ENCODE measurements around the gene C6orf47. TPM values are rescaled to one million over a fixed set of nuclear protein-coding genes. Genes with fewer than 3 reads are reported as not detected.

C6orf47 gene
- total and polyA plus RNA-seq, 2 of the 13 experiments (the other 11 are each of a cell fraction or from before 2014, with no cell fraction given): 1.7 to 18.1 TPM

DNA sequence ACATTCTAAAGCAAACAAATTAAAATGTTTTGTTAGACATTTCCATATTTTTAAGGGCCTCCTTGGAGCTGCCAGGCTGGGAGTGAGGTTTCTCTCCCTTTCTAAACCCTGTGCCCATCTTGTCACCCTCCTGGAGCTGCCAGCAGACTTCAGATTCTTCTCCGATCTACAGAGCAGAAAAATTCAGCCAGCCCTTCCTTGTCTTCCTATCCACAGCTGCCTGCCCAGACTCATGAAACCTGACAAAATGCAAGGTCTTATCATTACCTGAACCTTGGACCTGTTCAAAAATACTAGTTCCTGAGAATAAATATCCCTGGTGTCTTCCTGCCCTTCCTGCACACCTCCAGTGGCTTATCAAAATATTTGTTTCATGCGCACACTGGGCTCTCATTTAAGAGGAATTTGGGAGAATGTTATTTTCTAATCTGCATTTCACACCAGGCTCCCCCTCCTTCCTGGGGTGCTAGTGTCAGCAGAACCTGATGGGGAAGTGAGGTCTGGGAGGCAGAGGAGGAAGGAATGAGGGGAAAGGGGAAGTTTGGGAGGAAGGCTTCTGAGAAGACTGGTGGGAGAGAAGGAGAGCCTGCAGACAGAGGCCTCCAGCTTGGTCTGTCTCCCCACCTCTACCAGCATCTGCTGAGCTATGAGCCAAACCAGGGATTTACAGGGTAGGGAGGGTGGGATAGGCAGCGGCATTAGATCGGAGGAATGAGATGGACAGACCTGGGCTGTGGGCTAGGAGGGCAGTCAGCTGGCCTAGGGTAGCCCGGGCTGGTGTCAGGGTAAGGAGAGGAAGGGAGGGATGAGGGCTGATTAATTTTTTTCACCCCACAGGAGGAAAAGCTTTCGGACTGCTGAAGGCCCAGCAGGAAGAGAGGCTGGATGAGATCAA is 45.6 kb downstream of the C6orf47 start, which contains the start of gene AIF1 (continued):
- TF ChIP-seq, protein P1, sequence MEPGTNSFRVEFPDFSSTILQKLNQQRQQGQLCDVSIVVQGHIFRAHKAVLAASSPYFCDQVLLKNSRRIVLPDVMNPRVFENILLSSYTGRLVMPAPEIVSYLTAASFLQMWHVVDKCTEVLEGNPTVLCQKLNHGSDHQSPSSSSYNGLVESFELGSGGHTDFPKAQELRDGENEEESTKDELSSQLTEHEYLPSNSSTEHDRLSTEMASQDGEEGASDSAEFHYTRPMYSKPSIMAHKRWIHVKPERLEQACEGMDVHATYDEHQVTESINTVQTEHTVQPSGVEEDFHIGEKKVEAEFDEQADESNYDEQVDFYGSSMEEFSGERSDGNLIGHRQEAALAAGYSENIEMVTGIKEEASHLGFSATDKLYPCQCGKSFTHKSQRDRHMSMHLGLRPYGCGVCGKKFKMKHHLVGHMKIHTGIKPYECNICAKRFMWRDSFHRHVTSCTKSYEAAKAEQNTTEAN (CRISPR knock-in tag; conservative IDR thresholded peaks at IDR 0.05): peak; percentile 66; the same call in 1 of the 2 replicates
- TF ChIP-seq STAG1 (CRISPR knock-in tag; IDR thresholded peaks at IDR 0.05): 0 out of 2 replicates have a peak, but pooled peaks have one; percentile 4
- no peak for TF ChIP-seq PPARG (CRISPR knock-in tag; conservative IDR thresholded peaks at IDR 0.05)
- 0 out of 2 replicates have a peak, but pooled peaks have one; percentile 32 for TF ChIP-seq ZNF256 (CRISPR knock-in tag; conservative IDR thresholded peaks at IDR 0.05)
- TF ChIP-seq ZFP41 (CRISPR knock-in tag; IDR thresholded peaks at IDR 0.05; ENCODE audit: borderline replicate concordance): no peak
- no peak; the same call in 1 of the 2 replicates for TF ChIP-seq CCDC6 (CRISPR knock-in tag; IDR thresholded peaks at IDR 0.05)
- no peak for TF ChIP-seq PCBP2 (optimal IDR thresholded peaks at IDR 0.05; ENCODE audit: low read depth, low read length, poor library complexity, severe bottlenecking)
- no peak for TF ChIP-seq NRL (CRISPR knock-in tag; IDR thresholded peaks at IDR 0.05; ENCODE audit: borderline replicate concordance)
- TF ChIP-seq, protein P2, sequence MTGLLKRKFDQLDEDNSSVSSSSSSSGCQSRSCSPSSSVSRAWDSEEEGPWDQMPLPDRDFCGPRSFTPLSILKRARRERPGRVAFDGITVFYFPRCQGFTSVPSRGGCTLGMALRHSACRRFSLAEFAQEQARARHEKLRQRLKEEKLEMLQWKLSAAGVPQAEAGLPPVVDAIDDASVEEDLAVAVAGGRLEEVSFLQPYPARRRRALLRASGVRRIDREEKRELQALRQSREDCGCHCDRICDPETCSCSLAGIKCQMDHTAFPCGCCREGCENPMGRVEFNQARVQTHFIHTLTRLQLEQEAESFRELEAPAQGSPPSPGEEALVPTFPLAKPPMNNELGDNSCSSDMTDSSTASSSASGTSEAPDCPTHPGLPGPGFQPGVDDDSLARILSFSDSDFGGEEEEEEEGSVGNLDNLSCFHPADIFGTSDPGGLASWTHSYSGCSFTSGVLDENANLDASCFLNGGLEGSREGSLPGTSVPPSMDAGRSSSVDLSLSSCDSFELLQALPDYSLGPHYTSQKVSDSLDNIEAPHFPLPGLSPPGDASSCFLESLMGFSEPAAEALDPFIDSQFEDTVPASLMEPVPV (CRISPR knock-in tag; IDR thresholded peaks at IDR 0.05): no peak
- no peak for TF ChIP-seq ZNF703 (CRISPR knock-in tag; IDR thresholded peaks at IDR 0.05; ENCODE audit: borderline replicate concordance)
- TF ChIP-seq SOX13 (IDR thresholded peaks at IDR 0.05): no peak
- peak in 1 of 2 experiments; percentile 9; a peak in 1 of 4 replicates for TF ChIP-seq SOX13 (CRISPR knock-in tag; conservative IDR thresholded peaks at IDR 0.05 in 1 of 2, IDR thresholded peaks at IDR 0.05 in 1 of 2)
- TF ChIP-seq SALL1 (CRISPR knock-in tag; IDR thresholded peaks at IDR 0.05): peak; percentile 21; the same call in 1 of the 2 replicates
- TF ChIP-seq REXO4 (CRISPR knock-in tag; IDR thresholded peaks at IDR 0.05; ENCODE audit: borderline replicate concordance): no peak
- TF ChIP-seq FOXJ3 (CRISPR knock-in tag; IDR thresholded peaks at IDR 0.05; ENCODE audit: borderline replicate concordance): peak; percentile 49; the same call in 1 of the 2 replicates
- TF ChIP-seq ZNF264 (CRISPR knock-in tag; IDR thresholded peaks at IDR 0.05): peak; percentile 28; the same call in 1 of the 2 replicates
- no peak for TF ChIP-seq SRSF9 (IDR thresholded peaks at IDR 0.05; ENCODE audit: borderline replicate concordance, insufficient read depth, low read depth, low read length, poor library complexity, severe bottlenecking)
- TF ChIP-seq RARG (CRISPR knock-in tag; IDR thresholded peaks at IDR 0.05; ENCODE audit: low read depth): no peak
- no peak for TF ChIP-seq ZNF354B (CRISPR knock-in tag; IDR thresholded peaks at IDR 0.05)
- TF ChIP-seq, protein P3, sequence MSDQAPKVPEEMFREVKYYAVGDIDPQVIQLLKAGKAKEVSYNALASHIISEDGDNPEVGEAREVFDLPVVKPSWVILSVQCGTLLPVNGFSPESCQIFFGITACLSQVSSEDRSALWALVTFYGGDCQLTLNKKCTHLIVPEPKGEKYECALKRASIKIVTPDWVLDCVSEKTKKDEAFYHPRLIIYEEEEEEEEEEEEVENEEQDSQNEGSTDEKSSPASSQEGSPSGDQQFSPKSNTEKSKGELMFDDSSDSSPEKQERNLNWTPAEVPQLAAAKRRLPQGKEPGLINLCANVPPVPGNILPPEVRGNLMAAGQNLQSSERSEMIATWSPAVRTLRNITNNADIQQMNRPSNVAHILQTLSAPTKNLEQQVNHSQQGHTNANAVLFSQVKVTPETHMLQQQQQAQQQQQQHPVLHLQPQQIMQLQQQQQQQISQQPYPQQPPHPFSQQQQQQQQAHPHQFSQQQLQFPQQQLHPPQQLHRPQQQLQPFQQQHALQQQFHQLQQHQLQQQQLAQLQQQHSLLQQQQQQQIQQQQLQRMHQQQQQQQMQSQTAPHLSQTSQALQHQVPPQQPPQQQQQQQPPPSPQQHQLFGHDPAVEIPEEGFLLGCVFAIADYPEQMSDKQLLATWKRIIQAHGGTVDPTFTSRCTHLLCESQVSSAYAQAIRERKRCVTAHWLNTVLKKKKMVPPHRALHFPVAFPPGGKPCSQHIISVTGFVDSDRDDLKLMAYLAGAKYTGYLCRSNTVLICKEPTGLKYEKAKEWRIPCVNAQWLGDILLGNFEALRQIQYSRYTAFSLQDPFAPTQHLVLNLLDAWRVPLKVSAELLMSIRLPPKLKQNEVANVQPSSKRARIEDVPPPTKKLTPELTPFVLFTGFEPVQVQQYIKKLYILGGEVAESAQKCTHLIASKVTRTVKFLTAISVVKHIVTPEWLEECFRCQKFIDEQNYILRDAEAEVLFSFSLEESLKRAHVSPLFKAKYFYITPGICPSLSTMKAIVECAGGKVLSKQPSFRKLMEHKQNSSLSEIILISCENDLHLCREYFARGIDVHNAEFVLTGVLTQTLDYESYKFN (CRISPR knock-in tag; conservative IDR thresholded peaks at IDR 0.05): peak; percentile 78
- TF ChIP-seq ZC3H4 (CRISPR knock-in tag; IDR thresholded peaks at IDR 0.05; ENCODE audit: borderline replicate concordance): no peak

All from HepG2 (cell line).